ENCODE data around the gene ARHGEF7. TPM values are rescaled to one million over a fixed set of nuclear protein-coding genes. Genes with fewer than 3 reads are reported as not detected.

Gene ARHGEF7
- total RNA-seq, 1 donor from 2014 or later, result 157 TPM

DNA sequence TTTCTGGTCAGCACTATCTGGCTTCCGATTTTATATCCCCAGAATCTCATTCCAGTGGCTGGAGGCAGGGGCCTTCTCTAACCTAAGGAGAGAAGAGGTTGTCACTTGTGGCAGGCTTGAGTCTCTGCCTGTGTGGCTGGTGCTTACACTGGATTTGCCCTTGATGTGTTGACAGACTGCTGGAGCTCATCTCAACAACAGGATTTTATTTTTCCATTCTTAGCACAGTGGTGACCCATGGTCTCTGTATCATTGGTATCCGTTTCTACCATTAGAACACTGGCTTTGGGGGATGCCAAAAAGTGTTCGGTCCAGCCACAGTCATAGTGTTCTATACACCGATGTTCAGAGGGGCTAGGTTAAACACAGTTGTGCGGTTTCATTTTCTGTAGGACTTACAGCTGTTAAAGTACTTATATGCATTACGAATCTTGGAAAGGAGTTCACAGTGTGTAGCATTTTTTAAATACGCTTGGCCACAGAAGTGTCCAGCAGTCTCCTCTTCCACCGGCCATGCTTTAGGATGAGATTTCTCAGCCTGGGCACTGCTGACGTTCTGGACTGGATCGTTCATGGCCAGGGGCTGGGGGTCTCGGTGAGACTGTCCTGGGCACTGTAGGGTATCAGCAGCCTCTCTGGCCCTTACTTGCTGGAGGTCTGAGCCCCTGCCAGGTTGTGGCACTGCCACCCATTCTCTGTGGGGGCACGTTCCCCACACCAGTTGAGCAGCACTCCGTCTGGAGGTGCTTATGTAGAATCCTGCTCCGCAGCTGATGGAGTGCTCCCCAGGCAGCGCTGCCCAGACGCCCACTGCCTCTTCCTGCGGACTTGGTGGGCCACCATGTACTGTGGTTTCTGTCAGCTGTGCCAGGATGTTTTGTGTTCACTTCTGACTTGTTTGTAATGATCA, 163.9 kb downstream of the ARHGEF7 start:
- no peak for DNase-seq

DNA sequence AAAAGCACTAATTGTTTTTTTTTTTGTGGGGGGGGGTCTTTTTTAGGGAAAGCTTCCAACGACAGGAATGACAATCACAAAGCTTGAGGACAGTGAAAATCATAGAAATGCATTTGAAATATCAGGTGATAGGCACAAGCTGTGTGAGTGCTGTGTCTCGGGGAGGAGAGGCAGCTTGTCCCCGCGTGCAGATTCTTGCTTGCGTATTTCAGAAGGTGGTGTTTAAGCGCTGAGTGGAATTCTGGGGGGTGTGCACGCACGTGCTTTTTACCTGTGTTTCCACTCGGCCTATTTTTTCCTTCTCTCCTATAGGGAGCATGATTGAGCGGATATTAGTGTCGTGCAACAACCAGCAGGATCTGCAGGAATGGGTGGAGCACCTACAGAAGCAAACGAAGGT, 165.1 kb downstream of the ARHGEF7 start:
- no peak for DNase-seq

DNA sequence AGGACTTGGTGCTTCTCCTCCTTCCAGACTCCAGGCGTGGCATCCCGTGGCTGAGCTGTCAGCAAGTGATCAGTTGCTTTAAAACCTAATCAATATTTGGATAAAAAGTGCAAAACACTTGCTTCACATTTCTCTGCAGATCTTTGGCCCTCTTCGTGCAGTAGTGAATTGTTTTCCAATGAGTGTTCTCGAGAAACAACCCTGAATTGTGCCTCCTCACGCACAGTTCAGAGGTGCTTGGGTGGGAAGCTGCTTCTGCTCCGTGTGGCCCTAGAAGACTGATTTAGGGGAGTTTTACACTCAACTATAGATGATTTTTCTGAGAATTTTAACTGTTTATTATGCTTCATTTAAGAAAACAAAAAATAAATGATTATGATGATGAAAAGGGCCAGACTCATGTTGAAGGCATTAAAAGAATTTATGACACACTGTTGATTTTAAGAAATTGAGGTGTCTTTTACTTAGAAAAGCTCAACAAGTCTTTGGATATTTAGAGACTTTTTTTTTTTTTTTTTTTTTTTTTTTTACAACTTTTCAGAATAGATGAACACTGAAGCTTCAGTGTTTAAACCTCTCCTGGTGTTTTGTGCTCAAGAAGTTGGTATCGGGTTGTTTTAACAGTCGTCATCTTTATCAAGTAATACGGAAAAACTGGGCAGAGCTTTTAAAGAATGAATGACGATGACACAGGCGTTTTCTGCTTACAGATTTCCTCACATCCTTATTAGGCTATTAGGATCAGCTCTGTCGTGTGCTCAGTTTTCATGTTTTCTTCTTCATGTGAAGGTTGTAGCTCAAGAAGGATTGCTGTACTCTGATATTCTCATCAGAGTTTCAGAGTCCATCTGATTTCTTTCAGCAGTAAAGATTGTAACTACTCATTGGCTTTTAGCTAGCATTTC, 165.8 kb downstream of the ARHGEF7 start:
- DNase-seq, result no peak

- no peak for DNase-seq
Observed at GRCh38 chr13:111281751-111282311, 166.7 kb downstream of the ARHGEF7 start.

GRCh38 chr13:111282425-111282824, 167.3 kb downstream of the ARHGEF7 start:
- no peak for DNase-seq

GRCh38 chr13:111282997-111283396, 167.9 kb downstream of the ARHGEF7 start:
- DNase-seq, result no peak

- DNase-seq, result no peak
Observed at GRCh38 chr13:111283457-111283856, 168.3 kb downstream of the ARHGEF7 start.

DNA sequence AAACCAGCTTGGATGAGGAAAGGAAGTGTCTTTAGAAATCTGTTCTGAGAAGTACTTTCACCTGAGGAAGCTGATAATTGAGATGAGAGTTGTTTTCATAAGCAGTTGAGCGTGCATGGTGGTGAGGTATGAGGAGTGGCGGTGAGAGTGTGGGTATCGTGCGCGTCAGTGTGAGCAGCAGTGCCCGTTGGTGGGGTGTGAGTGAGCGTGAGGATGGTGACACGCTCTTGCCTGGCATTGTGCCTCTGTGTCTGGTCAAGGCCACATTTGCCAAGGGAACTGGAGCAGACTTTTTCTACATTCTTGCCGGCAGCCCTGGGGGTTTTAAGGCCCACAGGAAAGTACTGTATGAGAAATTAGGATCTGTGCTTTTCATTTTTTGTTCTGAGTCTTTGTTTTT, 168.9 kb downstream of the ARHGEF7 start:
- no peak for DNase-seq

- no peak for DNase-seq
Observed at GRCh38 chr13:111284565-111284964, 169.5 kb downstream of the ARHGEF7 start.

DNA sequence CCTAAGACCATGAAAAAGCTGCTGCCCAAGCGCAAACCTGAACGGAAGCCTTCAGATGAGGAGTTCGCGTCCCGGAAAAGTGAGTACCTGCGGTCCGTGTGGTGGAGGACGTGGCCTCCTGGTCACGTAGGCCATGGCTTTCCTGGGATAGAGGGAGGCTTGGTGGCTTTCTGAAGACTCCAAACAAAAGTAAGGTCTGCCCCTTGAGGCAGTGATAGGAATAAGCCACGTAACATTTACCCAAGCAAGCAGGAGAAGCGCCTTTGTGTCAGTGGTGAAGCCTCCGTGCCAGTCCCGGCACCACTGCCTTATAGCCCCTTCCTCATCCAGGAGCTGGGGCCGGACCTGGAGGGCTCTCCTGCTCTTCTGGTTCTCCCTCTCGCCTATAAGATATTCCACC, 171.1 kb downstream of the ARHGEF7 start:
- no peak for DNase-seq

- no peak for DNase-seq
Observed at GRCh38 chr13:111286749-111287148, 171.6 kb downstream of the ARHGEF7 start.

DNA sequence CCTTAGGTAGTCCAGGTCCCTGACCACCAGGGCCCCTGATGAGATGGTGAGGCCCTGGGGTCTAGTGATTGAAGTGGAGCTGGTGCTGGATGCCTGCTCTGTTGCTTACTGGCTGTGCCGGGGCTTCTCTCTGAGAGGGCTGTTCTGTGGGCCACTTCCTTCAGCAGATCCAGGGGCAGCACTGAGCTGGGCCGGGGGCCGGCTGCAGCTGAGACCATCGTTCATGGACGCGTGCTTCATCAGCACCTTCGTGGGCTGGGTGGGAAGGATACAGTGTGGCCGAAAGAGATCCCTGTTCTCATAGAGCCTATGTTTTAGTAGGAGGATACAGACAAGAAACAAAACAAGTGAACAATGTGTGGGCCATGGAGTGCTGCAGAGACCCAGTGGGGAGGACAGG, 172.1 kb downstream of the ARHGEF7 start:
- DNase-seq, result no peak

DNA sequence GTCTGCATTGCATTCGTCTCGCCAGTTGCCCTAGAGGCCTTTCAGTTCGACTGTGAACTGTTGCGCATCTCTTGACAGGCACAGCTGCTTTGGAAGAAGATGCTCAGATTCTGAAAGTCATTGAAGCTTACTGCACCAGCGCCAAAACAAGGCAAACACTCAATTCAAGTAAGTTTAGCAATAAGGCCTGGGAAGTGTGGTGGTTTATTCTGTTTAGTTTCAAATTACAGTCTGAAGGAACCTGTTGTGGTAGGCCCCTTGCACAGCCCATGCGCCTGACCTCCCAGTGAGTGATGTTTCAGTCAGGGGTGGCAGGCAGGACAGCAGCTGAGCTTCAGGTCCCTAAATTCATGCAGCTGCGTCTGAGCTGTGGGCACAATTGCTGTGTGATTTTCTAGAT, 173.2 kb downstream of the ARHGEF7 start:
- no peak for DNase-seq

- no peak for DNase-seq
Observed at GRCh38 chr13:111289251-111289650, 174.1 kb downstream of the ARHGEF7 start.

DNA sequence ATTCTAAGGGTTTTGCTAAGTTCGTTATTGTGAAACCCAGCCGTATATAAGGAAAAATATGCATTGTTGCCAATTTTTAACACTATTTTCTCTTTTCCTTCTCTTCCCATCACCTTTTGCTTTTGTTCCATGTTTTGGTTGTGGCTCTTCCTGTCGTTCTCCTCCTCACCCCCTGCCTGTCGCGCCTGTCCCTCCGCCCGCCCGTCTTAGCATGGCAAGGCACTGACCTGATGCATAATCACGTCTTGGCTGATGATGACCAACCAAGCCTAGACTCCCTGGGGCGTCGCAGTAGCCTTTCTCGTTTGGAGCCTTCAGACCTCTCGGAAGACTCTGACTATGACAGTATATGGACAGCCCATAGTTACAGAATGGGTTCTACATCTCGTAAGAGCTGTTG, 176.8 kb downstream of the ARHGEF7 start:
- no peak for DNase-seq

- no peak for DNase-seq
Observed at GRCh38 chr13:111292710-111293485, 177.8 kb downstream of the ARHGEF7 start.

GRCh38 chr13:111295886-111296285, 180.8 kb downstream of the ARHGEF7 start:
- DNase-seq, result no peak

- DNase-seq, result no peak
Observed at GRCh38 chr13:111296417-111296816, 181.3 kb downstream of the ARHGEF7 start.

DNA sequence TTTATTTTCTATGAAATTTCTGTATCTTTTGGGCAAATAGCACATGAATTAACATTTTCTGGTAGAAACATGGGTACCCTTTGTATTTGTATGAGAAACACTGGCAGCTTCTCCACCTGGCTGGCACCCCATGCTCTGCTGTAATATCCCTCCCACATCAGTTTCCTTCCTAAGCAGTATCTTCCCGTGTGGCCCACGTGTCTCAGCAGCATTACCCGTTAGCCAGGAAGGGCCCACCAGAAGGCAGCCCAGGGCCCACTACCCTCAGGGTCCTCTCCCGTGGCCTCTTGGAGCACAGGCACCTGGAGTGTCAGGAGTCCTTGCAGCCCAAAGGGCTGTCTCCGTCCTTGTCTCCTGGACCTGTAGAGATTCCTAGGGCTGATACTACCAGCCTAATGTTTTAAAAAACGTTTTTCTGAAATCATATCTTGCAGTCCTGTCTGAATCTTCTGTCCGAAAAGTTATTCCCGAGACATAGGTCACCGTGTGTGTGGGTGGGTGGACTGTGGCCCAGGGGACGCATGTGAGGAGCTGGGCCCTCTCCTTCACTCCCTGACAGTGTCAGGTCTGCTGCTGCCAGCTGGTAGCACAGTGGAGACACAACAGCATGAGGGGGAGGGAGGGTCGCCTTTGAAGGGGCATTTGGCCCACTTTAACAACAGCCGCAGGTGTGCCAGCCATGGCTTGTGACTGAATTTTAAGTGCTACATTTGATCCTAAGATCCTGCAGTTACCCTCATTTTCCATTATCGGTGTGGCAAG, 183.3 kb downstream of the ARHGEF7 start:
- no peak for DNase-seq

GRCh38 chr13:111302045-111302726, 187.1 kb downstream of the ARHGEF7 start:
- no peak for DNase-seq

GRCh38 chr13:111303559-111303958, 188.4 kb downstream of the ARHGEF7 start:
- no peak for DNase-seq

Measured in occipital lobe (tissue), 2 donors.